ENCODE data around the gene CRMP1. TPM values are rescaled to one million over a fixed set of nuclear protein-coding genes. Genes with fewer than 3 reads are reported as not detected.

Gene CRMP1
- total and polyA plus RNA-seq, 2 of the 8 experiments (the other 6 are each of a cell fraction or from before 2014, with no cell fraction given): 120 to 131 TPM

GRCh38 chr4:5772528-5773270 lies 120.2 kb downstream of the CRMP1 start:
- Histone ChIP-seq H2BK20ac (ENCODE audit: low read length) (peak overlapping the region; percentile 87; the same call in 1 of the 2 replicates), H4K20me1 (replicated peaks in 1 of 2; ENCODE audit: control insufficient read depth in 1 of 2, insufficient read depth in 2 of 2, low read length in 2 of 2) (no peaks in the 10 kb centered on the region), H3K4ac (replicated peaks; ENCODE audit: insufficient read length, low read depth, low read length) (no peak overlapping the region), H2BK15ac (ENCODE audit: low read length) (0 out of 2 replicates have a peak overlapping the region, but pooled peaks have one; percentile 54), H3K79me1 (ENCODE audit: low read depth, low read length) (no peaks in the 10 kb centered on the region), H2AK5ac (ENCODE audit: low read depth, low read length) (peak overlapping the region; percentile 47; the same call in 1 of the 2 replicates), H4K91ac (replicated peaks; ENCODE audit: insufficient read length, low read length) (peak overlapping the region; percentile 67), H3K9ac (replicated peaks in 1 of 4; ENCODE audit: extremely low read depth in 1 of 4, low read depth in 3 of 4, low read length in 3 of 4) (no peak overlapping the region), H3K23ac (ENCODE audit: insufficient read length) (no peak overlapping the region), H2BK12ac (ENCODE audit: low read depth, low read length) (peak overlapping the region; percentile 21; the same call in 1 of the 2 replicates), H3K18ac (ENCODE audit: extremely low read depth, low read length) (peak overlapping the region; percentile 73), H2BK5ac (ENCODE audit: low read depth, low read length) (peak overlapping the region; percentile 97), H3K79me2 (ENCODE audit: control insufficient read depth in 1 of 2, insufficient read depth in 2 of 2, low read length in 2 of 2) (no peaks in the 10 kb centered on the region), H3K23me2 (ENCODE audit: low read depth, low read length) (no peaks in the 10 kb centered on the region), H3K27me3 (replicated peaks in 1 of 4; ENCODE audit: control insufficient read depth in 3 of 4, extremely low read depth in 1 of 4, insufficient read depth in 3 of 4, low read length in 3 of 4) (no peaks in the 10 kb centered on the region), H3K4me2 (ENCODE audit: insufficient read depth in 1 of 2, low read depth in 2 of 2, low read length in 2 of 2) (no peak overlapping the region), H4K8ac (ENCODE audit: extremely low read depth, insufficient read depth, low read length) (no peak overlapping the region), H3K27ac (ENCODE audit: low read depth, low read length) (no peak overlapping the region), H3K36me3 (ENCODE audit: control insufficient read depth in 2 of 4, insufficient read depth in 4 of 4, low read length in 3 of 4) (peaks cover 0 to 27% (median 5%) of the 10 kb centered on the region in 4 experiments; a peak in 3 of 8 replicates), H2BK120ac (replicated peaks; ENCODE audit: low read depth, low read length) (peak overlapping the region; percentile 19), H2AFZ (ENCODE audit: low read length) (no peak overlapping the region), H3K4me1 (replicated peaks in 1 of 4; ENCODE audit: control insufficient read depth in 3 of 4, insufficient read depth in 4 of 4, low read length in 3 of 4) (peaks cover 0 to 6% (median 3%) of the 10 kb centered on the region in 4 experiments; a peak in 3 of 7 replicates), H3K56ac (replicated peaks; ENCODE audit: insufficient read length, low read depth, low read length) (no peak overlapping the region), H3K14ac (ENCODE audit: insufficient read length) (no peak overlapping the region), H3K4me3 (ENCODE audit: extremely low read depth in 1 of 4, insufficient read depth in 2 of 4, low read depth in 3 of 4, low read length in 4 of 4) (no peak overlapping the region), H4K5ac (ENCODE audit: insufficient read length, low read depth, low read length) (no peak overlapping the region), H3K9me3 (ENCODE audit: insufficient read depth in 2 of 2, low read depth in 1 of 2, low read length in 1 of 2) (peaks cover 31 to 40% of the 10 kb centered on the region in 2 experiments)
- DNase-seq (ENCODE audit: low read depth in 1 of 2, low spot score in 2 of 2) (no peak), FAIRE-seq (no peak)
- ChIA-PET CTCF (ENCODE audit: partially characterized antibody) (interaction anchor here (0.8 to 1.5 kb wide), 2 partner anchors 10 to 12 kb away, joined by 3 to 5 read pairs; no protein-coding TSS in a partner anchor), POLR2A (ENCODE audit: partially characterized antibody) (interaction anchor here (1.3 kb wide), 1 partner anchor 10 kb away, joined by 3 read pairs; no protein-coding TSS in a partner anchor)
- 92% methylated on average over 8 of the region's 9 CpGs; no CpG with 5 or more reads in 1 of the 2 experiments for WGBS, 2 experiments (ENCODE audit: extremely low coverage in 1 of 2, insufficient coverage in 1 of 2, insufficient read length in 1 of 2, insufficient replicate concordance in 2 of 2, low coverage in 1 of 2, low lambda C conversion rate in 2 of 2, missing lambda C conversion rate in 1 of 2)
- TF ChIP-seq PHF8 (conservative IDR thresholded peaks at IDR 0.05; ENCODE audit: low read depth, low read length) (no peak), TCF12 (IDR thresholded peaks at IDR 0.05; ENCODE audit: low read depth, low read length) (no peak), RFX5 (IDR thresholded peaks at IDR 0.05; ENCODE audit: borderline replicate concordance, low read depth, low read length) (no peak), CHD1 (IDR thresholded peaks at IDR 0.05; ENCODE audit: low read depth, low read length) (no peak)

Measured in H1 (cell line).